HEK293T (cell line): ENCODE measurements around the gene CEACAM21.

ENCODE experiments used
- CTBP1 ChIP-seq: fragments of 450-650 bp; IDR thresholded peaks from 2 replicates; pipeline ENCODE4 v1.6.1; 2016; ENCODE audit warnings: borderline replicate concordance
- ELF4 ChIP-seq: fragments of 450-650 bp; IDR thresholded peaks from 2 replicates; pipeline ENCODE4 v1.6.1; 2017; ENCODE audit warnings: antibody characterized with exemption
- FOXA1 ChIP-seq: fragments of 450-650 bp; IDR thresholded peaks from 2 replicates; pipeline ENCODE4 v1.6.1; 2016; ENCODE audit warnings: mild to moderate bottlenecking
- HDGF ChIP-seq: fragments of 450-650 bp; IDR thresholded peaks from 2 replicates; pipeline ENCODE4 v1.6.1; 2017; ENCODE audit warnings: antibody characterized with exemption, borderline replicate concordance
- L3MBTL2 ChIP-seq: fragments of 450-650 bp; conservative IDR thresholded peaks from 2 replicates; pipeline ENCODE4 v1.6.1; 2016; ENCODE audit warnings: mild to moderate bottlenecking
- NFRKB ChIP-seq: fragments of 450-650 bp; IDR thresholded peaks from 2 replicates; pipeline ENCODE4 v1.6.1; 2016; ENCODE audit warnings: mild to moderate bottlenecking, moderate library complexity
- SP1 ChIP-seq: fragments of 450-650 bp; IDR thresholded peaks from 2 replicates; pipeline ENCODE4 v1.6.1; 2017
- SUZ12 ChIP-seq: fragments of 450-650 bp; IDR thresholded peaks from 2 replicates; pipeline ENCODE4 v1.6.1; 2016; ENCODE audit warnings: mild to moderate bottlenecking
- ZNF384 ChIP-seq: fragments of 450-650 bp; IDR thresholded peaks from 2 replicates; pipeline ENCODE4 v1.6.1; 2016

DNA sequence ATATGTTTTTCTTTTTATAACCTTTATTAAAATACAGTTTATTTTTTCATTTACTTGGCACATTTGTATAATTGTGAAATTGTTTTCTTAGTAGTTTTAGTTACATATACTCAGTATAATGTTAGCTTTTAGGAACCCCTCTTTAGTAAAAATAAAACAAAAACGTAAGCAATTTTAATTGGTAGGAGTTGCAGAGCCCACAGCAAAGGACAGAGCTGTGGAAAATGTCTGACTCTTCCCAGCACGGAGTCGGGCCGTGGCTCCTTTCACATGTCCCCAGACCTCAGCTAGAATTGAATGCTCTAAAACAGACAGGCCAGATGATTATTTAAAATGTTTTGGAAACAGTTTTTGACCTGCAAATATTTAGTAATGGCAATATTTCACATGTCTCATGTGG, 27.9 kb upstream of the CEACAM21 start:
- no peak for TF ChIP-seq HDGF
- TF ChIP-seq SUZ12: no peak
- TF ChIP-seq ZNF384: no peak
- TF ChIP-seq NFRKB: no peak
- no peak for TF ChIP-seq ELF4
- TF ChIP-seq FOXA1: no peak
- no peak for TF ChIP-seq L3MBTL2
- no peak for TF ChIP-seq CTBP1
- TF ChIP-seq SP1: no peak
